Measurements from ENCODE around the gene KRTAP5-8.
"Not testable (repeated sequence)": the region's sequence is repeated elsewhere in the genome, so short reads cannot be mapped to it uniquely, and the experiment has no call there.

Gene KRTAP5-8

GRCh38 chr11:71544525-71545214 lies 6.8 kb downstream of the KRTAP5-8 start:
- no peak for DNase-seq

- no peak for DNase-seq
Measured at GRCh38 chr11:71545405-71545966, 7.7 kb downstream of the KRTAP5-8 start.

- no peak for DNase-seq
Measured at GRCh38 chr11:71548120-71548519, 10.3 kb downstream of the KRTAP5-8 start, which contains the start of gene KRTAP5-9. TSS of gene KRTAP5-9 (plus strand) at chr11:71548420. CDS start at chr11:71548658, 238 bp downstream.

GRCh38 chr11:71548716-71549151 lies 10.9 kb downstream of the KRTAP5-8 start:
- no peak for DNase-seq

- DNase-seq: no peak
Measured at GRCh38 chr11:71551711-71552110, 13.9 kb downstream of the KRTAP5-8 start.

- no peak for DNase-seq
Measured at GRCh38 chr11:71554996-71555395, 17.2 kb downstream of the KRTAP5-8 start.

- no peak for DNase-seq
Measured at GRCh38 chr11:71555508-71555907, 17.7 kb downstream of the KRTAP5-8 start.

- DNase-seq: no peak
Measured at GRCh38 chr11:71556018-71556417, 18.2 kb downstream of the KRTAP5-8 start.

GRCh38 chr11:71557257-71557656 lies 19.4 kb downstream of the KRTAP5-8 start:
- no peak for DNase-seq

GRCh38 chr11:71558996-71559395 lies 21.2 kb downstream of the KRTAP5-8 start:
- DNase-seq: no peak

GRCh38 chr11:71562120-71562519 lies 24.3 kb downstream of the KRTAP5-8 start:
- no peak for DNase-seq

- no peak for DNase-seq
Measured at GRCh38 chr11:71563406-71563805, 25.6 kb downstream of the KRTAP5-8 start.

- DNase-seq: no peak
Measured at GRCh38 chr11:71564430-71564829, 26.6 kb downstream of the KRTAP5-8 start.

- DNase-seq: no peak
Measured at GRCh38 chr11:71565263-71565662, 27.4 kb downstream of the KRTAP5-8 start, which contains the start of gene KRTAP5-10. TSS of gene KRTAP5-10 (plus strand) at chr11:71565563. CDS start at chr11:71565588, 25 bp downstream.

GRCh38 chr11:71566081-71566620 lies 28.3 kb downstream of the KRTAP5-8 start:
- no peak for DNase-seq

GRCh38 chr11:71566626-71567599 lies 29.1 kb downstream of the KRTAP5-8 start:
- DNase-seq: not testable (repeated sequence)

GRCh38 chr11:71567633-71568032 lies 29.8 kb downstream of the KRTAP5-8 start:
- not testable (repeated sequence) for DNase-seq

- DNase-seq: no peak
Measured at GRCh38 chr11:71568704-71569349, 31.0 kb downstream of the KRTAP5-8 start.

GRCh38 chr11:71571101-71571850 lies 33.5 kb downstream of the KRTAP5-8 start:
- not testable (repeated sequence) for DNase-seq

- no peak for DNase-seq
Measured at GRCh38 chr11:71572811-71573210, 35.0 kb downstream of the KRTAP5-8 start.

- no peak for DNase-seq
Measured at GRCh38 chr11:71574418-71574817, 36.6 kb downstream of the KRTAP5-8 start.
